Activated CD8-positive, alpha-beta memory T cell treated with anti-CD3 and anti-CD28 coated beads, Interleukin-2, amount 50 U/mL, for 1 hour (primary cell): Measurements from ENCODE around the gene FAM131A.

ENCODE experiments used
- DNase-seq: peaks from one replicate; pipeline ENCODE4 v3.0.0-alpha.2; 2020; ENCODE audit errors: extremely low read depth

FAM131A gene

DNA sequence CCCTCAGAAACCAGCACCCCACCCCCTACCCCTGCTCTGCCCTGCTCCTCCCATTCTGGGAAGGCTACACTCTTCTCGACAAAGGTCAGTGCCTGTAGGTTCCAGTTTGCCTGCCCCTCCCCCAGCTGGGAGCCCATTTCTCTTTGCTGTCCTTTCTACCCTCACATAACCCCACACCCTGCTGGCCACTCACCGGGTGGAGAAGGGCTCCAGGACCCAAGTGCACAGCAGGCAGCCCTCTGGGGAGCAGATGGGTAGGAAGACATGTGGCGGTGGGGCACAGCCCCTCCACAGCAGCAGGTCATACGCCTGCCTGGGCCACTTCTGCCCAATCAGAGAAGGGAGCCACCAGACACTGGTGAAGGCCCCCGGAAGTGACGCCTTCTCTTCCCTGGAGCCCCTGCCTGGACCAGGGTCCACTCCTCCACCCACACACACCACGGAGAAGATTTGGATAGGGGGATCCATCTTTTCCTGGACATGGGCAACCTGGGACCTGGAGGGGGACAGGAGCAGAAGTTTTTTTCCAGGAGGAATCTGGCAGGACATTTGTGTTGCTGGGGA lies 40.6 kb downstream of the FAM131A start, which contains the start of gene THPO:
Gene THPO, minus strand, starts transcription at position 326 of the 564 bp plus-strand sequence. CDS start 1,948 bp downstream, outside the sequence.
- DNase-seq = no peak

DNA sequence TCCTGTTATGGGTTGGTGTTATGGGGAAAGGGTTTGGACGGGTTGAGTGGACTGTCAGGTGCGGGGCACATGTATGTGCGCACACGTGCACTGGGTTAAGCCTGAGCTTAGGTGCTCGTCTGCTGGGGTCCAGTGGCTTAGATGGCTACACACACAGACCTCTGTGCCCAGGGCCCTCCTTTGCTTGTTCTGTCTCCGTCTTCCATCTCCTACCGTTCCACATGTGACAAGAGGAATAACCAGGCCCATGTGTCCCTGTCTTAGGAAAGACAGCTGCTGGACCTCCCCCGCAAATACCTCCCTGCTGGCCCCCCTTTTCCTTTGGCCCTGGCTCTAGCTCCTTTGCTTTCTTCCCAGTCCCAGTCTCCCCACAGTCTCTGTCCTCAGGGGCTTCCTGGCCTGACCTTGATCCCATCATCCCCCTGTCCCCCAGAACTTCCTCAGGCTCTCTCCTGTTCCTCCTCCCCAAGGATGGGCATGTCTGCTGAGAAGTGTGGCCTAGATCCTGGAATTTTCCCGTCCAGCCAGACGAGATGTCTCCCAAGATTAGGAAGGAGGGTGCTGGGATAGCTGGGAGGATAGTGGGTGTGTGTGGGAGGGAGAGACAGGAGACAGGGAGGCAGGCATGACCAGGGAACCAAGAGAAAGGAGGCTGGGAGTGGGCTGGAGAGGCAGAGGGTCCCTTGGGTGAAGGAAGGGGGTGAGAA lies 41.4 kb downstream of the FAM131A start:
- no peak for DNase-seq

DNA sequence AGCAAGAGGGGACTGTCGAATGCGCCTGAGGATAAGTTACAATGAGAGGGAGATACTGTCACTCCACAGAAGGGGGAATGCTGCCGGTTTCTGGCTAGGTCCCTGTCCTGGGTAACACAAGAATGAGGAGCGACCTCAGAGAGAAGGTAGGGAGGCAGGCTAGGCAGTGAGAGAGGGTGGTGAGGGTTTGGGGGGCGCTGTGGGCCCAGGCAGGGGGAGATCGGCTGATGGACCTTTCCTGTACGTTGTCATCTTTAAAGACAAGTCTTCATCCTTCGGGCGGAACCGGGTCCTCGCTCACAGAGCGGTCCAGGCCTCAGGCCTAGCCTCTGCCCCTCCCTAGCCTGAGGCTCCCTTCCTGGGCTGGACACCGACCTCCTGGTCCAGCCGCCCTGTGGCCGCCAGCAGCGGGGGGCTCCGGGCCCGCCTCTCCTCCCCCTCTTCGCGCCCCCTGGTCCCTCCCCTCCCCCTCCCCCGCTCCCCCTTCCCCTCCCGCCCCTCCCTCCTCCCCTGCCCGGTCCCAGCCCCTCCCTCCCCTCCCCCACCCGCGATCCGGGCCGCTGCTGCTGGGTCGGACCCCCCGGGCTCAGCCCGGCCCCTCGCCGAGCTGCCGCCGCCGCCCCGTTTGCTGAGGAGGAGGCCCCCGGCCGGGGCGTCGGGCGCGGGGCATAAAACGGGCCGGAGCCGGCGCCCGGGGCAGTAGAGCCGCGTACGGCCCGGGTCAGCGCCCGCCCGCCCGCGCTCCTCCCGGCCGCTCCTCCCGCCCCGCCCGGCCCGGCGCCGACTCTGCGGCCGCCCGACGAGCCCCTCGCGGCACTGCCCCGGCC lies 42.2 kb downstream of the FAM131A start, which contains the start of gene CHRD:
Gene CHRD, plus strand, starts transcription at position 697 of the 827 bp plus-strand sequence. CDS start 265 bp downstream, outside the sequence.
- DNase-seq = no peak

- no peak for DNase-seq
Measured at GRCh38 chr3:184380185-184380626, 42.8 kb downstream of the FAM131A start.

DNA sequence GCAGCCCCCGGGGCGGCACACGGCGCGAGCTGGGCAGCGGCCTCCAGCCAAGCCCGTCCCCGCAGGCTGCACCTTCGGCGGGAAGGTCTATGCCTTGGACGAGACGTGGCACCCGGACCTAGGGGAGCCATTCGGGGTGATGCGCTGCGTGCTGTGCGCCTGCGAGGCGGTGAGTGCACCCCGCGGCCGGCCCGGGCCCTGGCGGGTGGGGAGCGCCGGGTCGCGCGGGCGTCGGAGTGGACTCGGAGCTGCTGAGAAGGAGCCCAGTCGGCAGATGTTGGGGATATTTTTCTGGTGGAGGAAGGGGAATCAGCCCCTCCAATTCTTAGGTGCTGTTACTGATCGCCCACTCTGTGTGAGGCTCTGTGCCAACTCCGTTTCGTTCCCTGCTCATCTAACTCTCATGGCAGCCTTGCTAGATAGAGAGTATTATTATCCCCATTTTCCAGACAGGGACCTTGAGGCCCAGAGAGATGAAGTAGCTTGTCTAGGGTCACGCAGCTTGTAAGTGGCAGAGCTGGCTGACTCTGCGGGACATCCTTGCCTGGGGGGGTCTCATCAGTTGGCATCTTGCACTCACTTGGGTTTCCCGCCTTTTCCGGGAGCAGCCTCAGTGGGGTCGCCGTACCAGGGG lies 43.3 kb downstream of the FAM131A start:
- DNase-seq = no peak

DNA sequence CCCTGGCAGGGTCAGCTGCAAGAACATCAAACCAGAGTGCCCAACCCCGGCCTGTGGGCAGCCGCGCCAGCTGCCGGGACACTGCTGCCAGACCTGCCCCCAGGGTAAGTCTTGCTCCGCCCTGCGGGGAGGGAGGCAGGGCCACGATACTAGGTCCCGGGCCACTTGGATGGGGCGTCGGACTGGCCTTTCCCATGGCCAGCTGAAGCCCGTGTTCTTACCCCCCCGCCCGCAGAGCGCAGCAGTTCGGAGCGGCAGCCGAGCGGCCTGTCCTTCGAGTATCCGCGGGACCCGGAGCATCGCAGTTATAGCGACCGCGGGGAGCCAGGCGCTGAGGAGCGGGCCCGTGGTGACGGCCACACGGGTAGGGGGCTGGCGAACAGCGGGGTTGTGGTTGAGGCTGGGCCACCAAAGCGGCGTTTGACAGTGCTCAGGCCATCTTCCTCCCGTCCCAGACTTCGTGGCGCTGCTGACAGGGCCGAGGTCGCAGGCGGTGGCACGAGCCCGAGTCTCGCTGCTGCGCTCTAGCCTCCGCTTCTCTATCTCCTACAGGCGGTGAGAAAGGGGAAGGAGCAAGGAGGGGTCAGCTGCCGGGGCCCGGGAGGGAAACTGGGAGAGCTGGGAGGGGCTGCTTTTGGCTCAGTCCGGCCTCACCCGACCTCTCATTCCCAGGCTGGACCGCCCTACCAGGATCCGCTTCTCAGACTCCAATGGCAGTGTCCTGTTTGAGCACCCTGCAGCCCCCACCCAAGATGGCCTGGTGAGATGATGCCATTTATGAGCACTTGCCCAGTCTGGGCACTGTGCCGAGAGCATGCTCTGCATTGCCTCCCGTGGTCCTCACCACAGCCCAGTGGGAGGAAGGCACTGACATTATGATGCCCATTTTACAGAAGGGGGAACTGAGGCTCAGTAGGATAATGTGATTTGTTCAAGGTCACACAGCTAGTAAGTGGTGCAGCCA lies 44.1 kb downstream of the FAM131A start:
- no peak for DNase-seq

DNA sequence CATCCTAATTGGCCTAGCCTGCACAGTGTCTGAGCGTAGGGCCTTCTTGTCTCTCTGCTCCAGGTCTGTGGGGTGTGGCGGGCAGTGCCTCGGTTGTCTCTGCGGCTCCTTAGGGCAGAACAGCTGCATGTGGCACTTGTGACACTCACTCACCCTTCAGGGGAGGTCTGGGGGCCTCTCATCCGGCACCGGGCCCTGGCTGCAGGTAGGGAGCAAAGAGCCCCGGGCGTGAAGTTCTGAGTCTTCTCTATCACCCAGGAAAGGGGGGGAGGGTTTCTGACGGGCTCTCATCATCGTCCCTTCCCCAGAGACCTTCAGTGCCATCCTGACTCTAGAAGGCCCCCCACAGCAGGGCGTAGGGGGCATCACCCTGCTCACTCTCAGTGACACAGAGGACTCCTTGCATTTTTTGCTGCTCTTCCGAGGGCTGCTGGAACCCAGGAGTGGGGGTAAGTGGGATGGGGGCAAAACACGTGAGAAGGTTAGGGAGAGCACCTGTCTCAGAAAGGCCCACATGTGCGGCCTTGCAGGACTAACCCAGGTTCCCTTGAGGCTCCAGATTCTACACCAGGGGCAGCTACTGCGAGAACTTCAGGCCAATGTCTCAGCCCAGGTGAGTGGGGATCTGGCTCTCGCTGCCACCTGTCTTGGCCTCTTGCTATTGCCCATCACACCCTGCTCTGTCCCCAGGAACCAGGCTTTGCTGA lies 45.1 kb downstream of the FAM131A start:
- DNase-seq = no peak

GRCh38 chr3:184383033-184383740 lies 45.8 kb downstream of the FAM131A start:
- no peak for DNase-seq

DNA sequence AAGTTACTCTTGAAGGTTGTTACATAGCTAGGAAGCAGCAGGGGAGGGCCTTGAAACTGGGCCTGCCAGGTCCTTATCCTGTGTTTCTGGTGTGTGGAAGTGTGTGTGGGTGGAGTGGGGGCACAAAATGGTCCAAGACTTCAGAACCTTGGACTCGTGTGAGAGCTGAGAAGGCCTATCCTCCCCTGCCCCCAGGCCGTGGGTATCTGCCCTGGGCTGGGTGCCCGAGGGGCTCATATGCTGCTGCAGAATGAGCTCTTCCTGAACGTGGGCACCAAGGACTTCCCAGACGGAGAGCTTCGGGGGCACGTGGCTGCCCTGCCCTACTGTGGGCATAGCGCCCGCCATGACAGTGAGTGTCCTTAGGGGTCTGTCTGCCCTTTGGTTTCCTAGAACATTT lies 46.9 kb downstream of the FAM131A start:
- DNase-seq = no peak

GRCh38 chr3:184384856-184385422 lies 47.5 kb downstream of the FAM131A start:
- DNase-seq = no peak

GRCh38 chr3:184386047-184386806 lies 48.8 kb downstream of the FAM131A start:
- no peak for DNase-seq

DNA sequence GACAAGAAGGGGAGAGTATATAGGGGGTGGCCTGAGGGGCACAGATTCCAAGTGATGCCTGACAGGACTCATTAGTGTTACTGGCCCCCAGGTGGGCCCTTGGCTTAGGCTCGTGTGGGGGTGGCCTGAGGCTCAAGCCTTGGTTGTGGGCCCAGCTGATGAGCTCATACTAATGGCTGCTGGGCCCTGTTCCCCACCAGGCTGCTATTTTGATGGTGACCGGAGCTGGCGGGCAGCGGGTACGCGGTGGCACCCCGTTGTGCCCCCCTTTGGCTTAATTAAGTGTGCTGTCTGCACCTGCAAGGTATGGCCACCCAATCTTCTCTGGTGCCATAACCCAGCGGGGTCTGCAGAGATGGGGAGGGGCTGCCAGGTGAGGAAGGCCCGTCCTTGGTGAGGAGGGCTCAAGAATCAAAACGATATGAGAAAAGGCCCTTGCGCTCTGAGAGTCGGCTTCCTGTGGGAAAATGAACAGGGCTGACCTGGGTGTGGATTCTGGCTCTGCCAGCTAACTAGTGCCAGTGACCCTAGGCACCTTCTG lies 49.8 kb downstream of the FAM131A start:
- no peak for DNase-seq

GRCh38 chr3:184388164-184388935 lies 51.0 kb downstream of the FAM131A start:
- no peak for DNase-seq

- no peak for DNase-seq
Measured at GRCh38 chr3:184388936-184389230, 51.5 kb downstream of the FAM131A start.

- no peak for DNase-seq
Measured at GRCh38 chr3:184389384-184389783, 52.0 kb downstream of the FAM131A start.

- no peak for DNase-seq
Measured at GRCh38 chr3:184389935-184390528, 52.6 kb downstream of the FAM131A start.

GRCh38 chr3:184391266-184391665 lies 53.9 kb downstream of the FAM131A start:
- DNase-seq = no peak
